Measurements from ENCODE around the gene BANK1. TPM values are rescaled to one million over a fixed set of nuclear protein-coding genes. Genes with fewer than 3 reads are reported as not detected.

Gene BANK1
- total and polyA plus RNA-seq, 10 of the 15 experiments (the other 5 are each of a cell fraction or from before 2014, with no cell fraction given), result 0.13 to 2.1 (median 0.42) TPM

GRCh38 chr4:101952985-101953384 lies 162.5 kb downstream of the BANK1 start:
- Histone ChIP-seq H3K4me2 (ENCODE audit: control insufficient read depth, insufficient read depth) (no peak overlapping the region), H3K79me2 (ENCODE audit: control insufficient read depth, insufficient read depth, low read length) (no peaks in the 10 kb centered on the region), H3K27me3 (replicated peaks in 1 of 2; ENCODE audit: control insufficient read depth in 2 of 2, insufficient read depth in 2 of 2, low read length in 1 of 2) (no peaks in the 10 kb centered on the region), H3K9me3 (replicated peaks; ENCODE audit: control insufficient read depth, insufficient read depth, low read length) (no peaks in the 10 kb centered on the region), H2AFZ (ENCODE audit: control insufficient read depth, low read depth, low read length) (no peak overlapping the region), H3K9ac (ENCODE audit: control insufficient read depth, insufficient read depth, low read length) (no peak overlapping the region), H3K4me1 (ENCODE audit: control insufficient read depth, insufficient read depth, low read length) (no peaks in the 10 kb centered on the region), H3K4me3 (no peak overlapping the region), H4K20me1 (ENCODE audit: control insufficient read depth, insufficient read depth) (no peaks in the 10 kb centered on the region), H3K36me3 (ENCODE audit: control insufficient read depth in 2 of 2, insufficient read depth in 2 of 2, low read length in 1 of 2) (no peaks in the 10 kb centered on the region), H3K27ac (ENCODE audit: control insufficient read depth, insufficient read depth) (no peak overlapping the region)
- TF ChIP-seq NR2C2 (IDR thresholded peaks at IDR 0.05; ENCODE audit: borderline replicate concordance, control insufficient read depth, insufficient read length, low read depth) (no peak), E2F8 (IDR thresholded peaks at IDR 0.05; ENCODE audit: low read depth, partially characterized antibody) (no peak), POLR2AphosphoS2 (IDR thresholded peaks at IDR 0.05; ENCODE audit: low read depth, low read length) (no peak), SKIL (IDR thresholded peaks at IDR 0.05; ENCODE audit: low read depth, poor library complexity, severe bottlenecking) (no peak), TBL1XR1 (IDR thresholded peaks at IDR 0.05; ENCODE audit: low read depth, low read length) (no peak), E4F1 (IDR thresholded peaks at IDR 0.05; ENCODE audit: borderline replicate concordance, partially characterized antibody) (no peak), SIN3A (IDR thresholded peaks at IDR 0.05; ENCODE audit: low read depth, low read length) (no peak), PML (IDR thresholded peaks at IDR 0.05; ENCODE audit: low read length) (no peak), ZSCAN29 (IDR thresholded peaks at IDR 0.05) (no peak)
- TF ChIP-seq, protein P1, sequence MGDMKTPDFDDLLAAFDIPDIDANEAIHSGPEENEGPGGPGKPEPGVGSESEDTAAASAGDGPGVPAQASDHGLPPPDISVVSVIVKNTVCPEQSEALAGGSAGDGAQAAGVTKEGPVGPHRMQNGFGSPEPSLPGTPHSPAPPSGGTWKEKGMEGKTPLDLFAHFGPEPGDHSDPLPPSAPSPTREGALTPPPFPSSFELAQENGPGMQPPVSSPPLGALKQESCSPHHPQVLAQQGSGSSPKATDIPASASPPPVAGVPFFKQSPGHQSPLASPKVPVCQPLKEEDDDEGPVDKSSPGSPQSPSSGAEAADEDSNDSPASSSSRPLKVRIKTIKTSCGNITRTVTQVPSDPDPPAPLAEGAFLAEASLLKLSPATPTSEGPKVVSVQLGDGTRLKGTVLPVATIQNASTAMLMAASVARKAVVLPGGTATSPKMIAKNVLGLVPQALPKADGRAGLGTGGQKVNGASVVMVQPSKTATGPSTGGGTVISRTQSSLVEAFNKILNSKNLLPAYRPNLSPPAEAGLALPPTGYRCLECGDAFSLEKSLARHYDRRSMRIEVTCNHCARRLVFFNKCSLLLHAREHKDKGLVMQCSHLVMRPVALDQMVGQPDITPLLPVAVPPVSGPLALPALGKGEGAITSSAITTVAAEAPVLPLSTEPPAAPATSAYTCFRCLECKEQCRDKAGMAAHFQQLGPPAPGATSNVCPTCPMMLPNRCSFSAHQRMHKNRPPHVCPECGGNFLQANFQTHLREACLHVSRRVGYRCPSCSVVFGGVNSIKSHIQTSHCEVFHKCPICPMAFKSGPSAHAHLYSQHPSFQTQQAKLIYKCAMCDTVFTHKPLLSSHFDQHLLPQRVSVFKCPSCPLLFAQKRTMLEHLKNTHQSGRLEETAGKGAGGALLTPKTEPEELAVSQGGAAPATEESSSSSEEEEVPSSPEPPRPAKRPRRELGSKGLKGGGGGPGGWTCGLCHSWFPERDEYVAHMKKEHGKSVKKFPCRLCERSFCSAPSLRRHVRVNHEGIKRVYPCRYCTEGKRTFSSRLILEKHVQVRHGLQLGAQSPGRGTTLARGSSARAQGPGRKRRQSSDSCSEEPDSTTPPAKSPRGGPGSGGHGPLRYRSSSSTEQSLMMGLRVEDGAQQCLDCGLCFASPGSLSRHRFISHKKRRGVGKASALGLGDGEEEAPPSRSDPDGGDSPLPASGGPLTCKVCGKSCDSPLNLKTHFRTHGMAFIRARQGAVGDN (IDR thresholded peaks at IDR 0.05), result no peak
- SMC1A ChIA-PET (ENCODE audit: uncharacterized antibody, unreplicated experiment), result no interaction called here
- ATAC-seq, result no peak
- BruUV-seq (replicated peaks), result no TSS peak
- no peak for DNase-seq (ENCODE audit: low read depth, low spot score)
- POLR2A ChIA-PET, result no interaction called here
- RAD21 ChIA-PET (ENCODE audit: unreplicated experiment), result interaction anchor here (0.7 kb wide), 1 partner anchor 376 kb away, joined by 3 read pairs; no protein-coding TSS in a partner anchor
- no peak for FAIRE-seq
- 33% methylated on average over 4 of the region's 4 CpGs for WGBS (ENCODE audit: insufficient coverage, insufficient replicate concordance, low lambda C conversion rate, missing lambda C conversion rate)
- intact Hi-C loops (cut with micrococcal nuclease; ENCODE audit: unreplicated experiment), result no loop called here
- CTCF ChIA-PET, result no interaction called here
- in situ Hi-C loops (cut with MboI), result no loop called here

All from GM12878 (cell line).